ENCODE data around the gene LGALS7B.
"Not testable (repeated sequence)": the region's sequence is repeated elsewhere in the genome, so short reads cannot be mapped to it uniquely, and the experiment has no call there.

The LGALS7B gene

DNA sequence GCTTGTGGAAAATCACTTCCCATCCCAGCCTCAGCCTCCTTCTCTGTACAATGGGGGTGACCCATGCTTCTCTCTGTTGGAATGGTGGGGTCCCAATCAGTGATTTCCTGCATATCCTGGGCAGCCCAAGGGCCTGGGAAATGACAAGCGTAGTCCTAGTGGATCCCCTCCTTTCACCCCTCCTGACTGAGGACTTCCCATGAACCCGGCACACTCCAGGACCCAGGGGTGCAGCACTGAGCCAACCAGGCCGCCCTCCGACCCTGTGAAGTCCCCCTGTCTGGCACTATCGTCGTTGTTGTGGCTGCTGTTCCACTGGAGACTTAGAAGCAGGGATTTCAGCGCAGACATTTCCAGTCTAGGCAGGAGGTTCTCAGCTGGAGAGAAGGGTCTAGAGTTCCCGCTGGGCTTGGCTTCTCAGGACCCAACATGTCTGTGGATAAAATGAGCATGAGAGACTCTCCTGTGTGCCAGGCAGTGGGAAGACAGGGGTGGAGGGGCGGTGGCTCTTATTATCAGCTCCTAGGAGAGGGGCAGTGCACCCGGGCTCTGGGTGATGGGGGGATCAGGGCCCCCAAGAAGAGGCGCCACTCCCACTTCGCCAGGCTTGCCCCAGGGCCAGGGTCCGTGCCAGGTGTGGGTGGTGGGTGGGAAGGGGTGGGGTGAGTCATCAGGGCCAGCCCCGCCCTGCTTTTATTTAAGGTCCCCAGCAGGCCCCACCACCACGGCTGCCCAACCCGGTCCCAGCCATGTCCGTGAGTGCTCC is at the start of gene LGALS7B:
Gene LGALS7B, plus strand, starts transcription at position 723 of the 766 bp plus-strand sequence. Its CDS starts 27 bp downstream, at position 750.
- no peak for DNase-seq (ENCODE audit: low read depth in 2 of 3, low spot score in 1 of 3)

DNA sequence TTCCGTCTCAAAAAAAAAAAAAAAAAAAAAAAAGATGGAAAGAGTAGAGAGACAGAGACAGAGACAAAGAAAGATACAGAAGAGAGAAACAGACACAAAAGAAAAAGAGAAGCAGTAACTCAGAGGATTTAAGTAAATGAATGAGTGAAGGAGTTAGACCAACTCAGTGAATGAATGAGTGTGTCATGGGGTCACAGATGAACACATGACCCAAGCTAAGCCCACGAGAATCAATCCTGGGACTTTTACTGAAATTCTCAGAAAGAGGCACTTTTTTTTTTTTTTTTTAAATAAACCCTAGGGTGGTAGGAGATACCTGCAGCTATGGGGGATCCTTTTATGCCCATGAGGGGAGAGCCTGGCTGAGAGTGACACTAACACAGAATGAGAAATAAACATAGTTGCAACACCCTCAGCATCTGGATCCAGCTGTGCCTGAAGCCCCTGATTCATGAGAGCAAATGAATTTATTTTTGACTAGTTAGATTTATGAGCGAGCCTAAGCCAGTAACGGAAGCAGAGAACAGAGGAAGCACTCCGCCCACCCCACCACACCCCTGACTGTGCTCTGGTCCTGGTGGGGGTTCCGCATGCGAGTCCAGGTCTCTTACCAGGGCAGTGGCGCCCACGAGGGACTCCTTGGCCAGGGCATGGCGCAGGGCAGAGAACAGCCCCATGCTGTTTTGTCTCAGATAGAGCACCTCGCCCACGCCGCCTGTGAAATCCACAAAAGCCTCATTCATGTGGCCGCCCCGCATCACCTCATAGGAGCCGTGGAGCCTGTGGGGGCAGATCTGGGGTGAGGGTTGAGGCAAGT is 49.4 kb upstream of the LGALS7B start:
- no peak for DNase-seq (ENCODE audit: low read depth in 2 of 3, low spot score in 1 of 3)

- no peak for DNase-seq (ENCODE audit: low read depth in 2 of 3, low spot score in 1 of 3)
Measured at GRCh38 chr19:38740257-38740592, 48.8 kb upstream of the LGALS7B start.

GRCh38 chr19:38740932-38741331 is 48.1 kb upstream of the LGALS7B start:
- no peak for DNase-seq (ENCODE audit: low read depth in 2 of 3, low spot score in 1 of 3)

GRCh38 chr19:38741670-38742069 is 47.3 kb upstream of the LGALS7B start:
- DNase-seq (ENCODE audit: low read depth in 2 of 3, low spot score in 1 of 3): no peak

GRCh38 chr19:38742296-38742695 is 46.7 kb upstream of the LGALS7B start:
- DNase-seq (ENCODE audit: low read depth in 2 of 3, low spot score in 1 of 3): no peak

- no peak for DNase-seq (ENCODE audit: low read depth in 2 of 3, low spot score in 1 of 3)
Measured at GRCh38 chr19:38742906-38743305, 46.1 kb upstream of the LGALS7B start.

GRCh38 chr19:38743394-38744297 is 45.4 kb upstream of the LGALS7B start:
- DNase-seq (ENCODE audit: low read depth in 2 of 3, low spot score in 1 of 3): no peak

DNA sequence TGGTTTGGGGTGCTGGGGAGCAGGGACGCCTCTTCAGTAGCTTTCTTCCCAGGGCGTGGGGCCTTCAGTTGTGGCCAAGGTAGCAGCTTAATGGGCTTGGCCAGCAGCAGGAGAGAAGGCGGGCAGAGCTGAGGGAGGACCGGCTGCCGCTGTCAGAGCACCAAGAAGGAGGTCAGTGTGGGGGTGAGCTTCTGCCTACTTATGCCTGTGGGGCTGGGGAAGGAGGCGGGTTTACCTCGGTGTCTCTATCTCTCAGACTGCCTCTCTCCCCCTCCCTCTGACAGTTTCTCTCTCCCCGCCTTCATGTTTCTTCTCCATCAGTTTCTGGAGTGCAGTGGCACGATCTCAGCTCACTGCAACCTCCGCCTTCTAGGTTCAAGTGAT is 44.7 kb upstream of the LGALS7B start, which contains the start of gene CAPN12:
Gene CAPN12, minus strand, starts transcription at position 177 of the 384 bp plus-strand sequence. CDS start 309 bp downstream, outside the sequence.
- no peak for DNase-seq (ENCODE audit: low read depth in 2 of 3, low spot score in 1 of 3)

DNA sequence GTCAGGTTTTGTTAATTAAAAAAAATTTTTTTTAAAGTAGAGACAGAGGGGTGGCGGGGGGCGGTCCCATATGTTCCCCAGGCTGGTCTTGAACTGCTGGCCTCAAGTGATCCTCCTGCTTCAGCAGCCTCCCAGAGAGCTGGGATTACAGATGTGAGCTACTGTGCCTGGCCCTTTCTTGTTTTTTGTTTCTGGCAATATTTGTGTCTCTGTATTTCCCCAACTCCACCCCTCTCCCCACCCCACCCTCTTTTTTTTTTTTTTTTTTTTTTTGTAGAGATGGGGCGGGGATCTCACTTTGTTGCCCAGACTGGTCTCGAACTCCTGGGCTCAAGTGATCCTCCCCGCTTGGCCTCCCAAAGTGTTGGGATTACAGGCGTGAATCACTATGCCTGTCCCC is 44.1 kb upstream of the LGALS7B start:
- DNase-seq (ENCODE audit: low read depth in 2 of 3, low spot score in 1 of 3): no peak

DNA sequence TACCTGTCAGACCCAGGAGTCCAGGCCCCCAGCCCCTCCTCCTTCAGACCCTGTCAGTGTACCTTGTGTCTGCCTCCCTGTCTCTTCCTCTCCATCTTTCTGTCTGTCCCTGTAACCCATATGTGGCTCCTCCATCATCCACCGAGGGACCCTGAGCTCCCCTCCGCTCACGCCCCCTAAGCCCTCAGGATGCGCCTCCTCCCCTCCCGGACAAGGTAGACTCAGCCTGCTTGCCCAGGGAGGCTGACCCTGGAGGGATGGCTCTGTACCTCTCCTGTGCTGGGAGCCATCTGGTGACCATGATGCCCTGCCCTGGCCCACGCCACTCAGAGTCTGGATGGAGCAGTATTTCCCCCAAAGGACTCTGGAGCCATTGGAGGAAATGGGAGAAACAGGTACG is 43.7 kb upstream of the LGALS7B start:
- no peak for DNase-seq (ENCODE audit: low read depth in 2 of 3, low spot score in 1 of 3)

DNA sequence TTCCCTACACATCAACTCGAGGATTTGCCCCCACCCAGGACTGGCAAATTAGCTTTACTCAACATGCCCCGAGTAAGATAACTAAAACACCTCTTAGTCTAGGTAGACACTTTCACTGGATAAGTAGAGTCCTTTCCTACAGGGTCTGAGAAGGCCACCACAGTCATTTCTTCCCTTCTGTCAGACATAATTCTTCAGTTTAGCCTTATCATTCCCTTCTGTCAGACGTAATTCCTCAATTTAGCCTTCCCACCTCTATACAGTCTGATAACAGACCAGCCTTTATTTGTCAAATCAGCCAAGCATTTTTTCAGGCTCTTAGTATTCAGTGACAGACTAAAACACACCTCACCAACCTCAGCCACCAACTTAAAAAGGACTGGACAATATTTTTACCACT is 35.2 kb upstream of the LGALS7B start:
- DNase-seq (ENCODE audit: low read depth in 2 of 3, low spot score in 1 of 3): not testable (repeated sequence)

DNA sequence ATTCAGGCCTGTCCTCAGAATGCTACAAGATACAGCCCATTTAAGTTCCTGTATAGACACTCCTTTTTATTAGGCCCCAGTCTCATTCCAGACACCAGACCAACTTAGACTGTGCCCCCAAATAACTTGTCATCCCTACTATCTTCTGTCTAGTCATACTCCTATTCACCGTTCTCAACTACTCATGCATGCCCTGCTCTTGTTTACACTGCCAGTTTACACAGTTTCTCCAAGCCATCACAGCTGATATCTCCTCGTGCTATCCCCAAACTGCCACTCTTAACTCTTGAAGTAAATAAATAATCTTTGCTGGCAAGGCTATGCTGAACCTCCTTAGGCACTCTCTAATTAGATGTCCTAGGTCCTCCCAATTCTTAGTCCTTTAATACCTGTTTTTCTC is 34.8 kb upstream of the LGALS7B start:
- not testable (repeated sequence) for DNase-seq (ENCODE audit: low read depth in 2 of 3, low spot score in 1 of 3)

DNA sequence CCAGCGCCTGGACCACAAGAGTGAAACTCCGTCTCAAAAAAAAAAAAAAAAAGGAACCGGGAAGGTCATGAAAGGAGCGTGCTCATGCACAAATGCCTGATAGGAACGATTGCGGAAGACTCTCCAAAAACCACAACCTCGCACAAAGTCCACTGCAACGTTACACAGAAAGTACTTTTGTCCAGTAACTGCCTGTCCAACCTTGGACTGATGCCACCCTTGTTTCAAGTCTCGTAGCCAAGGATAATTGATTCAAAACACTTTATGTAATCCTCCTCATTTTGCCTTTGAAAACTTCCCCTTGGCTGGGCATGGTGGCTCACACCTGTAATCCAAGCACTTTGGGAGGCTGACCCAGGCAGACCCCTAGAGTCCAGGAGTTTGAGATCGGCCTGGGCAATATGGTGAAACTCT is 29.4 kb upstream of the LGALS7B start:
- DNase-seq (ENCODE audit: low read depth in 2 of 3, low spot score in 1 of 3): no peak

DNA sequence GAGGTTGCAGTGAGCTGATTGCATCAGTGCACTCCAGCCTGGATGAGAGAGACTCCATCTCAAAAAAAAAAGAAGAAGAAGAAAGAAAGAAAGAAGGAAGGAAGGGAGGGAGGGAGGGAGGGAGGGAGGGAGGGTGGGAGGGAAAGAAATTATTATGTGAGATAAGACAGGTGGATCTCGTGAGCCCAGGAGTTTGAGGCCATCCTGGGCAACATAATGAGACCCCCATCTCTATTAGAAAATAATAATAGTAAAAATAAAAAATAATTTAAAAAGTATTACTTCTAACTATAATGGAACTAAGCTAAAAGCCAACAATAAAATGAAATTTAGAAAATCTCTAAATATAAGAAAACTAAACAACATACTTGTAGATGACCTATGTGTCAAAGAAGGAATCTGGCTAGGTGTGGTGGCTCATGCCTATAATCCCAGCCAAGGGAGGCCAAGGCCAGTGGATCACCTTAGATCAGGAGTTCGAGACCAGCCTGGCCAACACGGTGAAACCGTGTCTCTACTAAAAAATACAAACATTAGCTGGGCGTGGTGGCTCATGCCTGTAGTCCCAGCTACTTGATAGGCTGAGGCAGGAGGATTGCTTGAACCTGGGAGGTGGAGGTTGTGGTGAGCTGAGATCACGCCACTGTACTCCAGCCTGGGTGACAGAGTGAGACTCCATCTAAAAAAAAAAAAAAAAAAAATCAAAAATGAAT is 28.0 kb upstream of the LGALS7B start:
- DNase-seq (ENCODE audit: low read depth in 2 of 3, low spot score in 1 of 3): not testable (repeated sequence)

GRCh38 chr19:38761884-38762389 is 27.1 kb upstream of the LGALS7B start:
- not testable (repeated sequence) for DNase-seq (ENCODE audit: low read depth in 2 of 3, low spot score in 1 of 3)

DNA sequence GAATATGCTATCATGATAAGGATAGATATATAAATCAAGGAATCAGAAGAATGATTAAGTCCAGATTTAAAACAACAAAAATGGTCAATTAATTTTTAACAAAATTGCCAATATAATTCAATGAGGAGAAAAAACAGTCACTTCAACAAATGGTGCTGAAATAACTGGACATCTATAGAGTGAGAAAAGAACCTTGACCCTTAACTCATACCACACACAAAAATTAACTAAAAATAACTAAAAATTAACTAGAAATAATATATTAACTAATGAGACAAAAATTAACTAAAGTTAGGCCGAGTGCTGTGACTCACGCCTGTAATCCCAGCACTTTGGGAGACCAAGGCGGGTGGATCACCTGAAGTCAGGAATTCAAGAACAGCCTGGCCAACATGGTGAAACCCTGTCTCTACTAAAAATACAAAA is 25.2 kb upstream of the LGALS7B start:
- DNase-seq (ENCODE audit: low read depth in 2 of 3, low spot score in 1 of 3): no peak

- no peak for DNase-seq (ENCODE audit: low read depth in 2 of 3, low spot score in 1 of 3)
Measured at GRCh38 chr19:38765214-38765613, 23.8 kb upstream of the LGALS7B start.

GRCh38 chr19:38766276-38767047 is 22.5 kb upstream of the LGALS7B start:
- no peak for DNase-seq (ENCODE audit: low read depth in 2 of 3, low spot score in 1 of 3)
